Measurements from ENCODE around the gene DPT.

The DPT gene

DNA sequence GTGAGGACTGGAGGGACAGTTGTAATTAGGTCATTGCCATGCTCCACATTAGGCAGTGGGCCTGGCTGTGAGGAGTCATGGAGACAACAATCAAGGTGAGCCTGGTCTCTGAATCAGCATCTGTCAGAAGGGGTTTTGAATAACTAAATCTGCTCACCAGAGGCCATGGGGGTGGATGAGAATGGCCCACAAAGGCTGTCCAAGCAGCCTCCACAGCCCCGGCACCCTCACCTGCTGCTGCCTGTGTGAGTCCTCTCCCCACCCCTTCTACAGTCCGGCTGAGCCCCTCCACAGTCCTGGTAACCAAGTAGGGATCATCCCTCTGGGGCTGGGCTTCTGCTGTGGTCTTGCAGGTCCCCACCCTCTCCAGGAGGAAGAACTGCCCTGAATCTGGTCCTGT is 2.3 kb downstream of the DPT start:
- DNase-seq (ENCODE audit: extremely low read depth, low read depth): no peak
- TF ChIP-seq, protein P1, sequence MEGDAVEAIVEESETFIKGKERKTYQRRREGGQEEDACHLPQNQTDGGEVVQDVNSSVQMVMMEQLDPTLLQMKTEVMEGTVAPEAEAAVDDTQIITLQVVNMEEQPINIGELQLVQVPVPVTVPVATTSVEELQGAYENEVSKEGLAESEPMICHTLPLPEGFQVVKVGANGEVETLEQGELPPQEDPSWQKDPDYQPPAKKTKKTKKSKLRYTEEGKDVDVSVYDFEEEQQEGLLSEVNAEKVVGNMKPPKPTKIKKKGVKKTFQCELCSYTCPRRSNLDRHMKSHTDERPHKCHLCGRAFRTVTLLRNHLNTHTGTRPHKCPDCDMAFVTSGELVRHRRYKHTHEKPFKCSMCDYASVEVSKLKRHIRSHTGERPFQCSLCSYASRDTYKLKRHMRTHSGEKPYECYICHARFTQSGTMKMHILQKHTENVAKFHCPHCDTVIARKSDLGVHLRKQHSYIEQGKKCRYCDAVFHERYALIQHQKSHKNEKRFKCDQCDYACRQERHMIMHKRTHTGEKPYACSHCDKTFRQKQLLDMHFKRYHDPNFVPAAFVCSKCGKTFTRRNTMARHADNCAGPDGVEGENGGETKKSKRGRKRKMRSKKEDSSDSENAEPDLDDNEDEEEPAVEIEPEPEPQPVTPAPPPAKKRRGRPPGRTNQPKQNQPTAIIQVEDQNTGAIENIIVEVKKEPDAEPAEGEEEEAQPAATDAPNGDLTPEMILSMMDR (IDR thresholded peaks at IDR 0.05; ENCODE audit: low read depth, low read length): no peak

DNA sequence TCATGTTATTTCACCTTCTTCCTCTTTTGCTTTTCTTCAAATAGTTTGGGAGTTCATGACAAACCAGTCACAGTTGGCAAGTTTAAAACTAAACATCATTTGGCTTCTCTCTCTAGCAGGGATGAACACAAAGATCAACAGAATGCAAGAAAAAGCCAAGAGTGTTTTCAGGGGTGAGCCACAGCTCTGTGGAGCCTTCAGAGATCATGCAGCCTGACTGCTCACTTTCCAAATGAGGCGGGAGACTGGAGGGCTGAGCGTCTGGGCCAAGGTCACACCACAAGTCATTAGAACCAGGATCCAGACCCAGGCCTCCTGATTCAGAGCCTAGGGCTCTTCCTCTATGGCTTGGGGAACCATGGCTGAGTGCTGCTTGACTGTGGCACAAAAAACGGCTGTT is 2.7 kb downstream of the DPT start:
- DNase-seq (ENCODE audit: extremely low read depth, low read depth): no peak
- TF ChIP-seq, protein P1 (IDR thresholded peaks at IDR 0.05; ENCODE audit: low read depth, low read length): no peak

DNA sequence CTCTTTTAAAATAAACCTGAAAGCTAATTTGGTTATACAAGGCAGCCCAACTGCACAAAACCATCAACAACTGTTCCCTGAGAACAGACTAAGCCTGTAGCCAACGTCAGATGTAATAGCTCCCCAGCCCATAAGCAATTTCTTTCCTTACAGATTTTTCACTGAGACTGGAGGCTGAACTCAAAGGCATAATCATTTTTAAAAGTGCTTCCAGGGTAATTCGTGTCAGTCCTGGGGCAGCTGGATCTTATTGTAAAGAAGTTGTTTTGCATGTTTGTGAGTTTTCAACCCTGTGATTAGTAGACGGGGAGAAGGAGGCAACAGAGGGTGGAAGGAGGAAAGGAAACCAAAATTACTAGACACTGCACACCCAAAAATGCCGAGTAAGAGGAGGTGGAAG is 3.2 kb downstream of the DPT start:
- no peak for DNase-seq (ENCODE audit: extremely low read depth, low read depth)
- TF ChIP-seq, protein P1 (IDR thresholded peaks at IDR 0.05; ENCODE audit: low read depth, low read length): no peak

DNA sequence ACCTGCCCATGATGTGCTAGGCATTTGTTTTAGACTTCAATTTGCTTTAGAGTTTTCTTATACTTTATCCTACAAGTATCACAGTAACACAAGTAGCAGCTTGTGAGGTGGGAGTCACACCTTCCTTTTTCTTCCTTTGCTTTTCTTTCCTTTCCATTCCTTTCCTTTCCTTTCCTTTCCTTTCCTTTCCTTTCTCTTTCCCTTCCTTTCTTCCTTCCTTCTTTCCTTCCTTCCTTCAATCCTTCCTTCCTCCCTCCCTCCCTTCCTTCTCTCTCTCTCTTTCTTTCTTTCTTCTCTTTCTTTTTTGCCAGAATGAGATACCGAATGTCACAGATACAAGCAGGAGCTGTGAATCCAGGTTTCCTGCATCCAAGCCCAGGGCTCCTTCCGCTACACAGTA is 3.9 kb downstream of the DPT start:
- TF ChIP-seq, protein P1 (IDR thresholded peaks at IDR 0.05; ENCODE audit: low read depth, low read length): no peak
- no peak for DNase-seq (ENCODE audit: extremely low read depth, low read depth)

DNA sequence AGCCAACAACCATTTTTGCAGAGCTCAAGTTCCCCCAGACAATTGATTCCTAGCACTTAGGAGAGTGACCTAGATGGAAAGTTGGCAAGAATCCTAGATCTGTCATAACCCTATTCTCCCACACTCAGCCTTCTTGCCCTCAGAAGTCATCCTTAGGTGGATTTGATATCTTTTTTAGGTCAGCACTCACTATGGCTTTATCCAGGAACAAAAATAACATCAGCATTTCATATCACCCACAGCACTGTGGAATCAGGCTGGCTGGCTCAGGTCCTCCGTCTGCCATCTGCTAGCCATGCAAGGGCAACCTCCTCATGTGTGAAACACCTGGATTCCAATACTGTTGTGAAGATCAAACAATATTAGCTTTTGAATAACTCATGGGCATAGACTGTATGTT is 6.0 kb downstream of the DPT start:
- DNase-seq (ENCODE audit: extremely low read depth, low read depth): no peak
- TF ChIP-seq, protein P1 (IDR thresholded peaks at IDR 0.05; ENCODE audit: low read depth, low read length): no peak

DNA sequence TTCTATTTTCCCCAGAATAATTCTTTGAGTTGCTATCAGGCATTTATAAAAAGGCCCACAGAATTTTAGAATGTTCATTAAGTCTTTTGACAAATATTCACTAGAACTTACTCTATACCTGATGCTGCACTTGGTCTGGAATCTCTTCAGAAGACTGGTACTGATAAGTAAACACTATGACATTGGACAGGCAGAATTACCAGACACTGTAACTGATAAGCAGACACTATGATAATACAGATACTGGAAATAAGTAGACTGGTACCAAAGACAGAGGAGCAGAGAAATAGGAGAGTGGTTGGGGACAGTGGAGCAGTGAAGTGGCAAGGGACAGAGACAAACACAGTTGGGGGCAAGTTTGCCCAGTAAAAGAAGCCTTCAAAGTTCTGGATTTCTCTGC is 8.2 kb downstream of the DPT start:
- no peak for DNase-seq (ENCODE audit: extremely low read depth, low read depth)
- TF ChIP-seq, protein P1 (IDR thresholded peaks at IDR 0.05; ENCODE audit: low read depth, low read length): no peak

DNA sequence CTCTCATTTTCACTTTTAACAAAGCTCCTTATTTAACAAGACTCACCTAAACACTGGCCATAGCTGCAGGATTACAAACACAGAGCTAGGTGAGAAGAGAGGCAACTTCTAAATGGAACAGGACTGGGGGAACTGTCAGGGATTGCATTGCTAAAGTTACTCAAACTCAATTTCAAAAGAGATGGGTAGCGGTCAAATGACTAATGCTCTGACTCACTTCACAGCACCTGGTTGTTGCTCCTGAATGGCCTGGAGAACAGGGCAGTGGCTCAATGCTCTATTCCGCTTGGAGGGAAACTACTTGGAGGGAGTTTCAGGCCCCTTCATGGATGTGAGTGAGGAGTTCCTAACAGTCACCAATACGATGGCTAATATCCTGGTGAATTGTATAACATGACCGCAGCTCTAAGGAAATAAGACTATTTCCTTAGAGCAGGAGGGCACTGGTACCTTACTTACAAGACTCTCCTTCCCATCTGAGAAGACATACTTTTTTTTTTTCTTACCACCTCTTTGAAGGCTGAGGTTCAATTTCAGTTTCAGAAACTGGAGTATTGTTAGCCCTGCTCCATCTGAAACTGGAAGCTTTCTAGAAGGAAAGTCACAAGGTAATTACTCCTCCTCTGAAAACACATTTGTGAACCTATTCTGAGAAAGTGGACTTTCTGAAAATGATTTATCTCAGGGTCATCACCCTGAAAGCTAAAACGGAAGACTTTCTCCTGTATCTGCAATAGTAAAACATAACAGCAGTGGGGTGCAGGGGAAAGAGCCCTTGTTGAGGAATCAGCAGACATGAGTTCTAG is 9.5 kb downstream of the DPT start:
- no peak for DNase-seq (ENCODE audit: extremely low read depth, low read depth)
- TF ChIP-seq, protein P1 (IDR thresholded peaks at IDR 0.05; ENCODE audit: low read depth, low read length): no peak

Measured in AG09319 (cell line).